OCI-LY3 (cell line): ENCODE results near the gene RSBN1L.

ENCODE experiments used
- CTCF ChIP-seq: fragments of 200-600, 300-600 bp; sonication (generic); IDR thresholded peaks from 2 replicates; pipeline ENCODE4 v1.5.1; 2014; ENCODE audit warnings: antibody characterized with exemption, low read length, low read depth
- EZH2phosphoT487 ChIP-seq: fragments of 200-600 bp; shearing (Covaris generic); IDR thresholded peaks from 2 replicates; pipeline ENCODE4 v1.6.1; 2018; ENCODE audit warnings: antibody characterized with exemption, mixed run types, low read depth

- TF ChIP-seq CTCF (no peak), EZH2phosphoT487 (no peak)
These were observed 34.4 kb upstream of the RSBN1L start for GRCh38 chr7:77661816-77662215.
